NB4 (cell line): ENCODE measurements around the gene PTPN6.
A peak's percentile ranks its signal among the peaks of the same experiment; 100 is the strongest.

Experiments
- DNase-seq: peaks from one replicate; pipeline ENCODE4 v3.0.0; 2010; ENCODE audit warnings: low read depth
- H3K4me3 ChIP-seq: one replicate; pipeline ENCODE4 v1.5.1; 2011; ENCODE audit warnings: mild to moderate bottlenecking, low read depth, low read length, moderate library complexity
- CTCF ChIP-seq: IDR thresholded peaks from one replicate; pipeline ENCODE4 v1.5.1; 2012; ENCODE audit warnings: low read depth, low read length
- MAX ChIP-seq: IDR thresholded peaks from 2 replicates; pipeline ENCODE4 v1.6.1; 2011; ENCODE audit warnings: low read depth, low read length
- MYC ChIP-seq: IDR thresholded peaks from 2 replicates; pipeline ENCODE4 v1.6.1; 2011; ENCODE audit warnings: low read depth, low read length
- POLR2A ChIP-seq: IDR thresholded peaks from 2 replicates; pipeline ENCODE4 v1.6.1; 2011; ENCODE audit warnings: mild to moderate bottlenecking; ENCODE audit not compliant: insufficient read length; ENCODE audit errors: extremely low read depth

Gene PTPN6

GRCh38 chr12:6953442-6954315 lies 2.5 kb downstream of the PTPN6 start:
- TF ChIP-seq CTCF (no peak), POLR2A (peak; percentile 68), MYC (peak; percentile 24), MAX (peak; percentile 93)
- peak; percentile 95 for DNase-seq
- H3K4me3 ChIP-seq: peak overlapping the region; percentile 79

GRCh38 chr12:6954316-6955107 lies 3.4 kb downstream of the PTPN6 start:
- DNase-seq: no peak
- peak overlapping the region; percentile 47 for H3K4me3 ChIP-seq
- no peak for TF ChIP-seq MAX
- no peak for TF ChIP-seq MYC
- TF ChIP-seq POLR2A: no peak
- TF ChIP-seq CTCF: no peak

GRCh38 chr12:6955108-6956020 lies 4.2 kb downstream of the PTPN6 start:
- no peak for DNase-seq
- TF ChIP-seq MAX (no peak), CTCF (no peak), MYC (no peak), POLR2A (no peak)
- no peak overlapping the region for H3K4me3 ChIP-seq

- TF ChIP-seq MYC: no peak
- no peak for TF ChIP-seq MAX
- TF ChIP-seq CTCF: no peak
- H3K4me3 ChIP-seq: no peak overlapping the region
- no peak for DNase-seq
These were observed 5.0 kb downstream of the PTPN6 start for GRCh38 chr12:6956021-6956727.

- DNase-seq: no peak
- no peak for TF ChIP-seq MAX
- H3K4me3 ChIP-seq: no peak overlapping the region
These were observed 6.1 kb downstream of the PTPN6 start for GRCh38 chr12:6957151-6957701.
